Measurements from ENCODE around the gene POLR1D.

GRCh38 chr13:27624071-27624470 lies 2.4 kb downstream of the POLR1D start:
- TF ChIP-seq FOXP2 (optimal IDR thresholded peaks at IDR 0.05; ENCODE audit: control extremely low read depth, extremely low read length, insufficient read depth) = no peak
- no peak for TF ChIP-seq POLR2AphosphoS5 (IDR thresholded peaks at IDR 0.05; ENCODE audit: borderline replicate concordance, low read depth, low read length)
- no peak for TF ChIP-seq EZH2 (IDR thresholded peaks at IDR 0.05)

All from SK-N-MC (cell line).